WERI-Rb-1 (cell line): Measurements from ENCODE around the gene LMOD1.

Source experiments
- DNase-seq: peaks from one replicate; pipeline ENCODE4 v3.0.0-alpha.2; 2020
- H3K27ac ChIP-seq: fragments of 250-450 bp; sonication (Bioruptor Pico); 2 replicates; pipeline ENCODE4 v1.5.1; 2020; ENCODE audit warnings: mild to moderate bottlenecking, moderate library complexity
- H3K27me3 ChIP-seq: fragments of 250-450 bp; sonication (Bioruptor Pico); 2 replicates; pipeline ENCODE4 v1.5.1; 2021; ENCODE audit warnings: mild to moderate bottlenecking, low read depth, moderate library complexity; ENCODE audit not compliant: insufficient read depth, severe bottlenecking
- H3K36me3 ChIP-seq: fragments of 250-450 bp; sonication (Bioruptor Pico); 2 replicates; pipeline ENCODE4 v1.5.1; 2020; ENCODE audit warnings: mild to moderate bottlenecking, moderate library complexity
- H3K4me3 ChIP-seq: 2 replicates; pipeline ENCODE4 v1.5.1; 2011; ENCODE audit warnings: low read depth, mild to moderate bottlenecking, control low read depth, low read length
- H3K9me3 ChIP-seq: fragments of 250-450 bp; sonication (Bioruptor Pico); 2 replicates; pipeline ENCODE4 v1.5.1; 2021; ENCODE audit warnings: mild to moderate bottlenecking, moderate library complexity; ENCODE audit not compliant: severe bottlenecking
- CTCF ChIP-seq: IDR thresholded peaks from 2 replicates; pipeline ENCODE4 v1.5.1; 2011; ENCODE audit warnings: low read depth, mild to moderate bottlenecking, control low read depth, inconsistent platforms, low read length

Gene LMOD1

GRCh38 chr1:201939574-201939973 lies 6.8 kb downstream of the LMOD1 start:
- H3K36me3 ChIP-seq: no peaks in the 10 kb centered on the region
- no peaks in the 10 kb centered on the region for H3K27me3 ChIP-seq
- TF ChIP-seq CTCF: no peak
- peak overlapping the region; percentile 11 for H3K4me3 ChIP-seq
- no peaks in the 10 kb centered on the region for H3K9me3 ChIP-seq
- no peak for DNase-seq
- H3K27ac ChIP-seq: peak overlapping the region; percentile 82

- H3K27me3 ChIP-seq: no peaks in the 10 kb centered on the region
- H3K27ac ChIP-seq: peak overlapping the region; percentile 82
- H3K36me3 ChIP-seq: no peaks in the 10 kb centered on the region
- H3K4me3 ChIP-seq: peak overlapping the region; percentile 11
- TF ChIP-seq CTCF: no peak
- H3K9me3 ChIP-seq: no peaks in the 10 kb centered on the region
- DNase-seq: peak; percentile 90
Measured at GRCh38 chr1:201939148-201939547, 7.2 kb downstream of the LMOD1 start.

GRCh38 chr1:201938440-201939035 lies 7.8 kb downstream of the LMOD1 start:
- Histone ChIP-seq H3K9me3 (no peaks in the 10 kb centered on the region), H3K27ac (peak overlapping the region; percentile 82), H3K4me3 (peak overlapping the region; percentile 27), H3K27me3 (no peaks in the 10 kb centered on the region), H3K36me3 (no peaks in the 10 kb centered on the region)
- no peak for TF ChIP-seq CTCF
- peak; percentile 95 for DNase-seq

DNA sequence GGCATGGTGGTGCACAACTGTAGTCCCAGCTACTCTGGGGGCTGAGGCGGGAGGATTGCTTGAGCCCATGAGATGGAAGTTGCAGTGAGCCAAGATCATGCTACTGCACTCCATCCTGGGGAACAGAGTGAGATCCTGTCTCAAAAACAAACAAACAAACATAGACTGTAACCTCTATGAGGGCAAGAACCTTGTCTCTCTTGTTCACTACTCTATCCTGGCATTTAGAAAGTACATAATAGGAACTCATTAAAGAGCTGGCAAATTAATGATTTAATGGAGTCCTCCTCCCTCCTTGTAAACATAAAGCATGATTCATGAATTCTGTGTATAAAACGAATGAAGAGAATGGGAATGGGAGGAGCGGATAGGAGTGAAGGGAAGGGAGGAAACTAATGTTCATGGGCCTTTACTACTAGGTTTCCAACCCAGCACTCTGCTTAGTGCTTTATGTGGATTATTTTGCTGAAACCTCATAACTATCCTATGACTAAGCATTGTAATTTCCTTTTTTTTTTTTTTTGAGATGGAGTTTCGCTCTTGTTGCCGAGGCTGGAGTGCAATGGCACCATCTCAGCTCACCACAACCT lies 8.6 kb downstream of the LMOD1 start:
- H3K36me3 ChIP-seq: no peaks in the 10 kb centered on the region
- peak overlapping the region; percentile 82 for H3K27ac ChIP-seq
- no peak for TF ChIP-seq CTCF
- no peak for DNase-seq
- H3K9me3 ChIP-seq: no peaks in the 10 kb centered on the region
- no peak overlapping the region; the same call in 1 of the 2 replicates for H3K4me3 ChIP-seq
- H3K27me3 ChIP-seq: no peaks in the 10 kb centered on the region

DNA sequence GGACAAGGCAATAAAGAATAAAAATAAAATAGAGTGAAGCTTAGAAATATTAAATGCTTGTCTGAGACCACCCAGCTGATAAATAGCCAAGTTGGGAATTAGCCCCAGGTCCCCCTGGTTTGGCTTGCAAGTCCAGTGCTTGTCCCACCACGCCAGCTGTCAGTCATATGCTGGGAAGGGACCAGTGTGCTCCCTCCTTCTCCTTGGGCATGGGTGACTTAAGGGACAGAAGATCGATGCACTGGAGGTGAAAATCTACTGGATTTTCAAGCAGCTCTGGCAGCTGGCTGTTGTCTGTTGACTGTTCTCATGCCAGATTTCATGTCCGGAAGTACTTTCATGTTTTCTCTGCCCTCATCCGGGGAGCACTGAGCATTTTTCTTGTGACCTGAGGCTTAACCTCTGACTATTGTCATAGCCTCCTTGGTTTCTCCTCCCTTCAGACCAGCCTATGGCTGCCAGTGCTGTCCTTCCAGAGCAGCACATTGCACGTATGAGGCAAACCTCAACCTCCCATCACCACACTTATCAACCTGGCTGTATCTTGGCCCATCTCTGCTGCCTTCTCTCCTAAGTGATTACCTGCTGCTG lies 12.4 kb downstream of the LMOD1 start:
- Histone ChIP-seq H3K27ac (peak overlapping the region; percentile 3; the same call in 1 of the 2 replicates), H3K4me3 (no peak overlapping the region), H3K36me3 (peaks cover 8% of the 10 kb centered on the region; the same call in 1 of the 2 replicates), H3K27me3 (no peaks in the 10 kb centered on the region), H3K9me3 (no peaks in the 10 kb centered on the region)
- peak; percentile 74 for DNase-seq
- TF ChIP-seq CTCF: no peak

DNA sequence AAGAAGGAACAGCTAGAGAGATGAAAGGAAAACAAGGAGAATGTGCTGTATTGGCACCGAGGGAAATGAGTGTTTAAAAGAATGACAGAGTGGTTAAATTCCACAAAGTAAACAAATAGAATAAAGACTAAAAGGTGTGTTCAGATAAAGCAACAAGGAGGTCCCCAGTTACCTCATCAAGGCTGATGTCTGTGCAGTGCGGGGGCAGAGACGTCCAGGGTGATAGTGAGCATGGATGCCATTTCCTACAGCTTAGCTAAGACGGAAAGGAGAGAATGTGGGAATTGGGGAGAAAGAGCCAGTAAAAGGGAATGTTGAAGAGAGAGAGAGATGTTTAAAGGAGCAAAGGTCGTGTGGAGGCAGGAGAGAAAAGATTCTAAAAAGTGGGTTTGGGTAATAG lies 15.5 kb downstream of the LMOD1 start:
- no peak for TF ChIP-seq CTCF
- no peaks in the 10 kb centered on the region for H3K9me3 ChIP-seq
- peaks cover 8% of the 10 kb centered on the region; the same call in 1 of the 2 replicates for H3K36me3 ChIP-seq
- no peak overlapping the region for H3K27ac ChIP-seq
- H3K27me3 ChIP-seq: no peaks in the 10 kb centered on the region
- H3K4me3 ChIP-seq: no peak overlapping the region
- DNase-seq: no peak
